ENCODE measurements around the gene POU2F3. TPM values are rescaled to one million over a fixed set of nuclear protein-coding genes. Genes with fewer than 3 reads are reported as not detected.
A peak's percentile ranks its signal among the peaks of the same experiment; 100 is the strongest.

POU2F3 gene
- total and polyA plus RNA-seq, 2 of the 13 experiments (the other 11 are each of a cell fraction or from before 2014, with no cell fraction given), result not detected

GRCh38 chr11:120337355-120338106 is 97.6 kb downstream of the POU2F3 start (continued):
- TF ChIP-seq ZNF430 (CRISPR knock-in tag; IDR thresholded peaks at IDR 0.05) (no peak), ARHGAP35 (CRISPR knock-in tag; IDR thresholded peaks at IDR 0.05; ENCODE audit: borderline replicate concordance) (no peak), CHCHD3 (CRISPR knock-in tag; IDR thresholded peaks at IDR 0.05) (no peak), YY1 (IDR thresholded peaks at IDR 0.05; ENCODE audit: insufficient read depth, insufficient replicate concordance, low read depth, low read length) (no peak), MTA1 (CRISPR knock-in tag; IDR thresholded peaks at IDR 0.05; ENCODE audit: borderline replicate concordance) (no peak), ARNT (IDR thresholded peaks at IDR 0.05) (no peak), AGO2 (optimal IDR thresholded peaks at IDR 0.05; ENCODE audit: low read depth, low read length) (no peak), ELF3 (CRISPR knock-in tag; IDR thresholded peaks at IDR 0.05) (peak; percentile 23; the same call in 1 of the 2 replicates), ZIK1 (CRISPR knock-in tag; IDR thresholded peaks at IDR 0.05; ENCODE audit: borderline replicate concordance, low read depth) (no peak), ZNF562 (CRISPR knock-in tag; IDR thresholded peaks at IDR 0.05; ENCODE audit: borderline replicate concordance) (no peak), ZNF264 (CRISPR knock-in tag; IDR thresholded peaks at IDR 0.05) (no peak), THAP8 (CRISPR knock-in tag; IDR thresholded peaks at IDR 0.05; ENCODE audit: borderline replicate concordance) (no peak), ZNF567 (CRISPR knock-in tag; IDR thresholded peaks at IDR 0.05; ENCODE audit: borderline replicate concordance) (no peak), GABPA (IDR thresholded peaks at IDR 0.05; ENCODE audit: low read depth, low read length) (no peak), GABPA (CRISPR knock-in tag; IDR thresholded peaks at IDR 0.05; ENCODE audit: low read depth) (peak; percentile 35; the same call in 1 of the 2 replicates), HOXA5 (CRISPR knock-in tag; IDR thresholded peaks at IDR 0.05) (no peak), SIX1 (CRISPR knock-in tag; IDR thresholded peaks at IDR 0.05; ENCODE audit: borderline replicate concordance) (no peak; the same call in 1 of the 2 replicates), ZNF557 (CRISPR knock-in tag; IDR thresholded peaks at IDR 0.05) (no peak), NONO (IDR thresholded peaks at IDR 0.05) (no peak), NONO (CRISPR knock-in tag; conservative IDR thresholded peaks at IDR 0.05) (no peak), ZNF607 (CRISPR knock-in tag; IDR thresholded peaks at IDR 0.05; ENCODE audit: borderline replicate concordance) (no peak), ARNTL (CRISPR knock-in tag; IDR thresholded peaks at IDR 0.05) (0 out of 2 replicates have a peak, but pooled peaks have one; percentile 10), ZC3H4 (CRISPR knock-in tag; IDR thresholded peaks at IDR 0.05; ENCODE audit: borderline replicate concordance) (no peak), TBX2 (CRISPR knock-in tag; IDR thresholded peaks at IDR 0.05; ENCODE audit: borderline replicate concordance) (peak; percentile 15; the same call in 1 of the 2 replicates), ZBTB26 (CRISPR knock-in tag; IDR thresholded peaks at IDR 0.05; ENCODE audit: borderline replicate concordance) (no peak), KLF16 (CRISPR knock-in tag; IDR thresholded peaks at IDR 0.05) (no peak), ETS1 (CRISPR knock-in tag; IDR thresholded peaks at IDR 0.05) (no peak), SIN3A (IDR thresholded peaks at IDR 0.05; ENCODE audit: borderline replicate concordance, low read depth, low read length) (no peak), ELF1 (CRISPR knock-in tag; IDR thresholded peaks at IDR 0.05) (no peak), AGO1 (IDR thresholded peaks at IDR 0.05; ENCODE audit: low read depth, low read length, poor library complexity, severe bottlenecking) (no peak)
